Lung (tissue), 12 donors: ENCODE measurements around the gene ARGLU1. TPM values are rescaled to one million over a fixed set of nuclear protein-coding genes. Genes with fewer than 3 reads are reported as not detected.

Source experiments
- ATAC-seq: fragments of 200-7000 bp; cut with Tn5 transposase; one replicate; pipeline ENCODE4 v1.9.1; 2020; ENCODE audit warnings: moderate number of reproducible peaks; ENCODE audit not compliant: insufficient read depth, low FRiP score
- DNase-seq, 3 donors: peaks; one replicate each; pipeline ENCODE4 v3.0.0-alpha.2; 2013 to 2017
- H3K27ac ChIP-seq, 2 donors: one replicate each; pipeline ENCODE4 v1.5.1; 2013; ENCODE audit warnings: mild to moderate bottlenecking in 2 of 2, moderate library complexity in 2 of 2, control low read depth in 1 of 2, inconsistent platforms in 1 of 2, low read depth in 1 of 2, low read length in 1 of 2
- H3K27me3 ChIP-seq, 3 donors: one replicate each; pipeline ENCODE4 v1.5.1; 2013; ENCODE audit warnings: low read length in 2 of 3; ENCODE audit not compliant: control insufficient read depth in 3 of 3, insufficient read depth in 3 of 3
- H3K36me3 ChIP-seq, 4 donors: one replicate each; pipeline ENCODE4 v1.5.1; 2013; ENCODE audit warnings: low read length in 4 of 4, mild to moderate bottlenecking in 1 of 4, moderate library complexity in 1 of 4; ENCODE audit not compliant: control insufficient read depth in 4 of 4, insufficient read depth in 4 of 4
- H3K4me1 ChIP-seq, 5 donors: one replicate each; pipeline ENCODE4 v1.5.1; 2013; ENCODE audit warnings: low read length in 5 of 5, mild to moderate bottlenecking in 2 of 5, moderate library complexity in 1 of 5; ENCODE audit not compliant: control insufficient read depth in 5 of 5, insufficient read depth in 5 of 5
- H3K4me3 ChIP-seq: one replicate; pipeline ENCODE4 v1.5.1; 2013; ENCODE audit warnings: mild to moderate bottlenecking, control low read depth, moderate library complexity
- H3K9ac ChIP-seq, 2 donors: one replicate each; pipeline ENCODE4 v1.5.1; 2013; ENCODE audit warnings: low read length in 2 of 2, control low read depth in 1 of 2; ENCODE audit not compliant: insufficient read depth in 1 of 2
- H3K9me3 ChIP-seq, 4 donors: one replicate each; pipeline ENCODE4 v1.5.1; 2013; ENCODE audit warnings: low read length in 3 of 4, mild to moderate bottlenecking in 1 of 4, moderate library complexity in 1 of 4; ENCODE audit not compliant: control insufficient read depth in 4 of 4, insufficient read depth in 3 of 4
- CTCF ChIP-seq: IDR thresholded peaks from 2 replicates; pipeline ENCODE4 v1.5.1; 2012; ENCODE audit warnings: mild to moderate bottlenecking; ENCODE audit errors: control extremely low read depth, extremely low read depth
- WGBS, 2 donors: extraction: QIAGEN DNeasy Blood & Tissue Kit; methylation state at CpG; one replicate each; pipeline ENCODE4 v1.1.7; 2013; 5-methylcytosine and 5-hydroxymethylcytosine counted together
- polyA plus RNA-seq, 2 donors: library from polyadenylated mRNA; stranded (reverse); fragments of 200-250 nt; gene quantifications; one replicate each; pipeline ENCODE4 v1.2.1, GENCODE V29; 2013
- total RNA-seq, 2 donors: library from RNA; depleted of rRNA in 1 of 2; stranded (reverse); fragments of >200 nt in 1 of 2; gene quantifications; one replicate each; pipeline ENCODE4 v1.2.1, GENCODE V29; 2014 to 2021
- donor health status: control.
- donor health status: control.
- donor health status: Bipolar disorder and iron deficiency.
- donor health status: healthy.
- donor health status: DM: yes; HTN: yes; CAD: no.

The ARGLU1 gene
- total and polyA plus RNA-seq, 4 donors, result 58.8 to 256 (median 91.5) TPM

GRCh38 chr13:106498571-106498970 lies 69.4 kb downstream of the ARGLU1 start:
- no peak overlapping the region for H3K4me3 ChIP-seq
- no peaks in the 10 kb centered on the region for H3K27me3 ChIP-seq
- peaks cover 0 to 13% (median 6%) of the 10 kb centered on the region in 5 donors for H3K4me1 ChIP-seq
- WGBS, 2 donors, result 4 to 18% methylated on average over 1 of the region's 1 CpG
- DNase-seq (no peak), ATAC-seq (no peak)
- H3K36me3 ChIP-seq, result peaks cover 0 to 13% (median 5%) of the 10 kb centered on the region in 4 donors
- TF ChIP-seq CTCF, result no peak
- H3K9ac ChIP-seq, result no peak overlapping the region
- H3K9me3 ChIP-seq, result no peaks in the 10 kb centered on the region
- no peak overlapping the region for H3K27ac ChIP-seq

GRCh38 chr13:106498158-106498557 lies 69.8 kb downstream of the ARGLU1 start:
- Histone ChIP-seq H3K27ac (no peak overlapping the region), H3K9ac (no peak overlapping the region), H3K4me3 (no peak overlapping the region), H3K9me3 (no peaks in the 10 kb centered on the region), H3K27me3 (no peaks in the 10 kb centered on the region), H3K4me1 (peaks cover 0 to 13% (median 7%) of the 10 kb centered on the region in 5 donors), H3K36me3 (peaks cover 0 to 16% (median 7%) of the 10 kb centered on the region in 4 donors)
- no peak for DNase-seq
- ATAC-seq, result no peak
- 25 to 40% methylated on average over 3 of the region's 3 CpGs for WGBS, 2 donors
- TF ChIP-seq CTCF, result no peak

DNA sequence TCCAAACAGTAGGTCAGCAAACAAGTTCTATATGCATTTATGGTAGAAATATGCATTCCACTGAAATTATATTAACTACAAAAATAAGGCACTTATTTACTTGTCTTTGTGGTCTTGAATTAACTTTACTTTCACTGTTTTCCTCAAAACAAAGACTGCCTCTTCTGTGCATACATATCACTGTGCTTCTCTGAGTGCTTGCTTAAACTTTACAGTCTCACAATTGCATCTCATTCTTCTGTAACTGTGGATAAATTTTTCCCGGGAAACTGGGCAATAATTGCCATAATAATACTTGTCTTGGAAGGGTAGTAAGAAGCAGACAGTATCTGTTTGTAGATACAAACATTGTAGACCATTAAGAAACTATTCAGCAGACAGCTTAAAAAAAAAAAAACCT lies 70.9 kb downstream of the ARGLU1 start:
- H3K27me3 ChIP-seq, result no peaks in the 10 kb centered on the region
- TF ChIP-seq CTCF, result no peak
- peaks cover 0 to 23% (median 18%) of the 10 kb centered on the region in 4 donors for H3K36me3 ChIP-seq
- ATAC-seq (no peak), DNase-seq (no peak)
- no peak overlapping the region for H3K9ac ChIP-seq
- H3K4me3 ChIP-seq, result no peak overlapping the region
- H3K27ac ChIP-seq, result no peak overlapping the region
- peaks cover 0 to 13% (median 13%) of the 10 kb centered on the region in 5 donors for H3K4me1 ChIP-seq
- H3K9me3 ChIP-seq, result no peaks in the 10 kb centered on the region
- WGBS, 2 donors, result 33 to 71% methylated on average over 1 of the region's 1 CpG
